DMS53 treated with DMSO at 0.1 percent for 48 hours (cell line): ENCODE data around the gene PARP3.
"Not testable (repeated sequence)": the region's sequence is repeated elsewhere in the genome, so short reads cannot be mapped to it uniquely, and the experiment has no call there.

Experiments used
- DNase-seq: peaks from one replicate; lab custom pipeline; 2025; ENCODE audit not compliant: unreplicated experiment; lab: John Stamatoyannopoulos, UW

Gene PARP3

GRCh38 chr3:51941798-51942602 is at the start of gene PARP3, which contains the start of gene RRP9:
Gene PARP3, plus strand, starts transcription at chr3:51942363. Its CDS starts 993 bp downstream, at chr3:51943356.
Gene RRP9, minus strand, starts transcription at chr3:51941904. Its CDS starts 37 bp downstream, at chr3:51941867.
- peak; percentile 80 for DNase-seq

GRCh38 chr3:51894391-51894790 is 47.8 kb upstream of the PARP3 start:
- no peak for DNase-seq

DNA sequence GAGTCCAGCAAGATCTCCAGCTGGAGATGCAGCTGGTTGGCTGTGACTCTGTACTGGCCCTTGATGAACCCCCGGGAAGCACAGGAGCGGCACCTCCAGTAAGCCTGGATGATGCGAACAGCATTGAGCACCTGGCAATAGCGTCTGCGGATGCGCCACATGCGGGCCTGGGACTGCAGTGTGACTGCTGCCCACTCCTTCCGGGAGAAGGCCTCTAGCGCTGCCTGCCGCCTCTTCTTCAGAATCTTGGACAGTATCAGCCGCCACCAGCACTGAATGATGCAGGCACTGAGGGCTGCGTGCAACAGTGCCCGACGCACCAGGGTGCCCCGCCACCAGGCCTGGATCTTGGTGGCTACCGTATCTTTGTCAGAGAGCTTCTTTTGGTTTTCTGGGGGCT is 47.2 kb upstream of the PARP3 start:
- DNase-seq = no peak

GRCh38 chr3:51896607-51897305 is 45.4 kb upstream of the PARP3 start:
- no peak for DNase-seq

- DNase-seq = no peak
Measured at GRCh38 chr3:51897391-51897790, 44.8 kb upstream of the PARP3 start.

DNA sequence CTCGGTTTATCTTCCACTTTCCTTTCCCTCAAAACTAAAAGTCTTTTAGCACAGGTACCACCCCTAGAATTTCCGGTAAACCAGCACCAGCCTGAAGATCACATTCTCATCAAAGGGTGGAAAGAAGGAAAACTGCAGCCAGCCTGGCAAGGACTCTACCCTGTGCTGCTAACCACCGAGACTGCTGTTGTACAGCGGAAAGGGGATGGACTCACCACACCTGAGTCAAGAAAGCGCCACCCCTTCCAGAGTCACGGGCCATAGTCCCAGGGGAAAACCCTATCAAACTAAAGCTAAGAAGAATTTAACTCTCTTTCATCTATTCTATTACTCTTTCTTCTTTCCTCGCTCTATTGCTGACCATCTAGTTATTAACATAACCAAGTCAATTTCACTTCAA is 42.1 kb upstream of the PARP3 start:
- DNase-seq = not testable (repeated sequence)

GRCh38 chr3:51902361-51902760 is 39.8 kb upstream of the PARP3 start:
- not testable (repeated sequence) for DNase-seq

GRCh38 chr3:51904034-51904823 is 37.9 kb upstream of the PARP3 start:
- DNase-seq = no peak

DNA sequence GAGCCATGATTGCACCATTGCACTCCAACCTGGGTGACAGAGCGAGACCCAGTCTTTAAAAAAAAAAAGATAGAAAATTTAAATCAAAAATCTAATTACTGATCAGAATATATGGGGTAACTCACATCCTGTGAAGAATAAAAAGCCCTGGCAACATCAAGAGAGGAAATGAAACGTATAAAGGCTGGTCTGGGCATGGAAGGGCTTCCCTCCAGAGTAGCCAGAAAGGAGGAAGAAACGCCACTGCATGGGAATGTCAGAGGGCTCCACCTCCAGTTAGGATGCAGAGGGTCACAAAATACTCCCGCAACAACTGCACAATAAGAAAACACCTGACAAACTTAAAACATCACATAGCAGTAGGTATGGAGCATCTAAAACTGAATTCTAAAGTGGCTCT is 34.1 kb upstream of the PARP3 start:
- DNase-seq = no peak

DNA sequence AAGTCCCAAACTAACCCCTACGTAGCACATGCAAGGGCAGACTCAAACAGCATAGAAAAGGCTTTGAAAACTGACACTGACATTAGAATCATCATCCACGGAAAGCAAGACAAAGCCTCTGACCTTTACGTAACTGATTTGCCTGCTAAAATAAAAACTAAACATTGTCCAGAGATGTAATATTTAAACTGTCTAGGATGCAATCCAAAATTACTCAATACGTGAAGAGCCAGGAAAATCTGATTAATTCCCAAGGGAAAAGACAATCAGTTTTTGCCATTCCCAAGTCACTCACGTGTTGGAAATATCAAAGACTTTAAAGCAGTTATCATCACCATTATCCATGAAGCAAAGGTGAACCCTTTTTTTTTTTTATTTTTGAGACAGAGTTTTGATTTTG is 25.7 kb upstream of the PARP3 start:
- no peak for DNase-seq

DNA sequence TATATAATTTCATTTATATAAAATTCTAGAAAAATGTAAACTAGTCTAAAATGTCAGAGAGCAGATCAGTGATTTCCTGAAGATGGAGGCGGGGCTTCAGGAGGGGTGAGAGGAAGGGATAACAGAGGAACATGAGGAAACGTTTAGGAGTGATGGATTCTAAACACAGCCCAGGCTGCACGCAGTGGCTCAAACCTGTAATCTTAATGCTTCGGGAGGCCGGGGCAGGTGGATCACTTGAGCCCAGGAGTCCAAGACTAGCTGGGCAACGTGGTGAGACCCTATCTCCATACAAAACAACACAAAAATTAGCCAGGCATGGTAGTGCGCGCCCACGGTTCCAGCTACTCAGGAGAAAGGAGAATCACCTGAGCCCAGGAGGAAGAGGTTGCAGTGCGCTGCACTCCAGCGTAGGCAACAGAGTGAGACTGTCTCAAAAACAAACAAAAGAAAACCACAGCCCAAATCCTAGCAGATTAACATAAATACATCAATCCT is 21.0 kb upstream of the PARP3 start:
- DNase-seq = no peak

DNA sequence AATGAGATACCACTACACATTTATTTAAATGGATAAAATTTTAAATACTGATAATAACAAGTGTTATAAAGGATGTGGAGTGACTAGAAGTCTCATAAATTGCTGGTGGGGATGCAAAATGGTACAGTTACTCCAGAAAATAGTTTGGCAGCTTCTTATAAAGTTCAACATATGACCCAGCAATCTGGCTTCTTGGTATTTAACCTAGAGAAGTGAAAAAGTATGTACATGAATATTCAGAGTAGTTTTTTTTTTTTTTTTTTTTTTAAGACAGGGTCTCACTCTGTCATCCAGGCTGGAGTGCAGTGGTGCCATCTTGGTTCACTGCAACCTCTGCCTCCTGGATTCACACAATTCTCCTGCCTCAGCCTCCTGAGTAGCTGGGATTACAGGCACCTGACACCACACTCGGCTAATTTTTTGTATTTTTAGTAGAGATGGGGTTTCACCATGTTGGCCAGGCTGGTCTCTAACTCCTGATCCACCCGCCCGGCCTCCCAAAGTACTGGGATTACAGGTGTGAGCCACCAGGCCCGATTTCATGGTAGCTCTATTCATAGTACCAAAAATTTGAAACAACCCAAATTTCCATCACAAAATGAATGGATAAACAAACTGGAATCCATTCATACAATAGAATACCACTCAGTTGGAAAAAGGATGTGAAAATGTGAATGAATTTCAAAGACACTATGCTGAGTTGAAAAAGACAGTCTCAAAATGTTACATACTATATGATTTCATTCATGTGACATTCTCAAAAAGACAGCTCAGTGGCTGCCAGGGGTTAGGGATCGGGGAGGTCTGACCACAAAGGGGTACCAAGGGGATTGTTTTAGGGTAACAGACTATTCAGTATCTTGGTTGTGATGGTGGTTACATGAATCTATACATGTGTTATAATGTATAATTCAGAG is 14.8 kb upstream of the PARP3 start:
- DNase-seq = no peak

GRCh38 chr3:51928438-51928837 is 13.7 kb upstream of the PARP3 start:
- no peak for DNase-seq

GRCh38 chr3:51928981-51929380 is 13.2 kb upstream of the PARP3 start:
- DNase-seq = not testable (repeated sequence)

DNA sequence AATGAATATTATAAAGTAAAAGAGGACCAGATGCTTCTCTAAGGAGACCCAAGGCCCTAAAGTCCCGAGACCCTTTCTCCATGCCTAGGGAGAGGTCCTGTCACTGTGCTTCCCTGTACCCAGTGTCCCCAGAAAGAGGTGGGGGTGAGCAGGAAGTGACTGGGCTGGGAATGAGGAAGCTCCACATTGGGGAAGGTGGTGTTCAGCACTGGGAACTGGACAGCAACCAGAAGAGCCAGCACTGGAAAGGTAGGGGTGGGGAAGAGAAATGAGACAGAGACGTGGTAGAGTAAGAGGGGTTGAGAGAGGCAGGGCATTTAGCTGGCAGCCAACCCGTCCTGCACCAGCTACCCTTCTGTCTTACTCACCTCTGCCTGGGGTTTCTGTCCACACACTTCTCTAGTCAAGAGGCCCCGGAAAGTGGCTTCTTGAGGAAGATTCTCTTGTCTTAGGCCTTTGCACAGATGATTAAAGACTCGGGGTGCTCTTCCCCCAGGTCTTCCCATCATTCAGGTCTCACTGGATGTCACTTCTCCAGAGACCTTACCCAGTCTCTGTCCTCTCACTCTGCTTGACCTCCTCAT is 12.7 kb upstream of the PARP3 start:
- no peak for DNase-seq

DNA sequence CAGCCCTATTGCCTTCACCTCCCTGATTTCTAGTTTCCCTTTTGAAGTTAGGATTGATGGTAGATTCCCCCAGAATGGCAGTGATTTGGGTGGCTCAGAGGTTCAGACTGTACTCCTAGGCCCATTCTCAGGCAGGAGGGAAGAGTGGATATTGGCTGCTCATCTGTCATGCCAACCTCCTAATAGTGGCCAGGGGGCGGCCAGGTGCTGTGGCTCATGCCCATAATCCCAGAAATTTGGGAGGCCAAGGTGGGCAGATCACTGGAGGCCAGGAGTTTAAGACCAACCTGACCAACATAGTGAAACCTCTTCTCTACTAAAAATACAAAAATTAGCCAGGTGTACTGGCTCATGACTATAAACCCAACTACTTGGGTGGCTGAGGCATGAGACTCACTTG is 11.7 kb upstream of the PARP3 start:
- no peak for DNase-seq

DNA sequence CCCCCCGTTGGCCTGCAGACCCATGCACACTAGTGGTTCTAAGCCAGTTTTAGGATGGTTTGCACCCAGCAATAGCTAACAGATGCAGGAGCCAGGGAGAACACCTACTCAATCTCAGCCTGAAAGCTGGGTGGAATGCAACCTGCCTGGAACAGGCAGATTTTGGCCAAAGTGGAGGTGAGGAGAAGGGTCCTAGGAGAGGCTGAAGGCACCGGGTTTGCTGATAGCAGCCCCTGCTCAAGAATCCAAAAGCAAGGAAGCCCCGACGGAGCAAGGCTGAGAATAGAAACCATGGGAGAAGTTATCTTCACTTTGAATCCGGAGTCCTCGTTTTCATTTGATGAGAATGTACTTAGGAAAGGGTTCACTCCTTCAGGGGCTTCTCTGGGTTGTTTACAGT is 10.4 kb upstream of the PARP3 start:
- no peak for DNase-seq

GRCh38 chr3:51932471-51933370 is 9.4 kb upstream of the PARP3 start:
- DNase-seq = no peak
